ENCODE measurements around the gene NATD1.
"Not testable (repeated sequence)": the region's sequence is repeated elsewhere in the genome, so short reads cannot be mapped to it uniquely, and the experiment has no call there.

DNA sequence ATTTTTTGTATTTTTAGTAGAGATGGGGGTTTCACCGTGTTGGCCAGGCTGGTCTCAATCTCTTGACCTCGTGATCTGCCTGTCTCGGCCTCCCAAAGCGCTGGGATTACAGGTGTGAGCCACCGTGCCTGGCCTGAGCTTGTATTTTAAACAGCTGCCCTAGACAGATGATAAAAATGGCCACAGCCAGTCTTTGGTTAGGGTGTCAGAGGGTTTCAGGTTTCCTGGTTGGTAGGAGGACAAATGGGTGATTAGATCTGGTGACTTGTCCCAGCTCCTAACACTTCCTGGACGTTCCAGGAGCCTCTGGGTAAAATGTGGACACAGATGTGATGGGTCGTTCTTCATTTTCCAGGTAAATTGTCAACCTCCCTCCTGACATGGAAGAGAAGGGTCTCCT is 60.8 kb downstream of the NATD1 start:
- TF ChIP-seq, protein P1, sequence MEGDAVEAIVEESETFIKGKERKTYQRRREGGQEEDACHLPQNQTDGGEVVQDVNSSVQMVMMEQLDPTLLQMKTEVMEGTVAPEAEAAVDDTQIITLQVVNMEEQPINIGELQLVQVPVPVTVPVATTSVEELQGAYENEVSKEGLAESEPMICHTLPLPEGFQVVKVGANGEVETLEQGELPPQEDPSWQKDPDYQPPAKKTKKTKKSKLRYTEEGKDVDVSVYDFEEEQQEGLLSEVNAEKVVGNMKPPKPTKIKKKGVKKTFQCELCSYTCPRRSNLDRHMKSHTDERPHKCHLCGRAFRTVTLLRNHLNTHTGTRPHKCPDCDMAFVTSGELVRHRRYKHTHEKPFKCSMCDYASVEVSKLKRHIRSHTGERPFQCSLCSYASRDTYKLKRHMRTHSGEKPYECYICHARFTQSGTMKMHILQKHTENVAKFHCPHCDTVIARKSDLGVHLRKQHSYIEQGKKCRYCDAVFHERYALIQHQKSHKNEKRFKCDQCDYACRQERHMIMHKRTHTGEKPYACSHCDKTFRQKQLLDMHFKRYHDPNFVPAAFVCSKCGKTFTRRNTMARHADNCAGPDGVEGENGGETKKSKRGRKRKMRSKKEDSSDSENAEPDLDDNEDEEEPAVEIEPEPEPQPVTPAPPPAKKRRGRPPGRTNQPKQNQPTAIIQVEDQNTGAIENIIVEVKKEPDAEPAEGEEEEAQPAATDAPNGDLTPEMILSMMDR (IDR thresholded peaks at IDR 0.05 in 2 of 3, conservative IDR thresholded peaks at IDR 0.05 in 1 of 3; ENCODE audit: borderline replicate concordance in 1 of 3, insufficient read depth in 1 of 3, low read depth in 2 of 3, low read length in 2 of 3) = not testable (repeated sequence)
- not testable (repeated sequence) for TF ChIP-seq RAD21 (IDR thresholded peaks at IDR 0.05; ENCODE audit: low read depth)
- TF ChIP-seq, protein P2, sequence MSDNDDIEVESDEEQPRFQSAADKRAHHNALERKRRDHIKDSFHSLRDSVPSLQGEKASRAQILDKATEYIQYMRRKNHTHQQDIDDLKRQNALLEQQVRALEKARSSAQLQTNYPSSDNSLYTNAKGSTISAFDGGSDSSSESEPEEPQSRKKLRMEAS (IDR thresholded peaks at IDR 0.05) = not testable (repeated sequence)
